GM12878 (cell line): Measurements from ENCODE around the gene THRB. TPM values are rescaled to one million over a fixed set of nuclear protein-coding genes. Genes with fewer than 3 reads are reported as not detected.

Experiments
- ATAC-seq: fragments of 200-7000 bp; cut with Tn5 transposase; 3 replicates; pipeline ENCODE4 v1.9.1; 2020; ENCODE audit warnings: mild to moderate bottlenecking, moderate library complexity
- BruUV-seq: library from RNA; stranded (reverse); fragments of 400-500 nt; replicated peaks from 2 replicates; lab custom pipeline; 2021; lab: Mats Ljungman, UMichigan
- CTCF ChIA-PET: fragments of 300-600 bp; sonication (Branson Sonifier 250); formaldehyde crosslinking; extraction: SDS; loops from one replicate; lab custom pipeline; 2021; ENCODE audit warnings: inconsistent platforms; lab: Yijun Ruan, JAX
- POLR2A ChIA-PET: fragments of 350-600 bp; formaldehyde crosslinking; extraction: SDS; loops from one replicate; lab custom pipeline; 2021; ENCODE audit warnings: inconsistent platforms; lab: Charles Lee
- RAD21 ChIA-PET: fragments of 300-600 bp; sonication (Branson Sonifier 250); formaldehyde crosslinking; loops from one replicate; lab custom pipeline; 2023; ENCODE audit warnings: antibody characterized with exemption; ENCODE audit not compliant: unreplicated experiment; lab: Charles Lee
- SMC1A ChIA-PET: fragments of 300-600 bp; sonication (Branson Sonifier 250); formaldehyde crosslinking; loops from one replicate; lab custom pipeline; 2023; ENCODE audit not compliant: unreplicated experiment, uncharacterized antibody; lab: Charles Lee
- DNase-seq: peaks from one replicate; pipeline ENCODE4 v3.0.0-alpha.2; 2011; ENCODE audit warnings: low read depth, low spot score
- FAIRE-seq: peaks from 3 replicates; lab custom pipeline; 2011; peaks lifted over from hg19 to GRCh38; lab: Jason Lieb, UNC
- H2AFZ ChIP-seq: 2 replicates; pipeline ENCODE4 v1.6.0; 2011; ENCODE audit warnings: low read depth, low read length, control low read depth; ENCODE audit not compliant: control insufficient read depth
- H3K27ac ChIP-seq: 2 replicates; pipeline ENCODE4 v1.5.1; 2011; ENCODE audit warnings: control low read depth; ENCODE audit not compliant: control insufficient read depth, insufficient read depth
- H3K27me3 ChIP-seq, 2 experiments: replicated peaks in 1 of 2; 2 replicates each; pipeline versions ENCODE4 v1.6.0 to v1.6.1; 2011; ENCODE audit warnings: low read length in 1 of 2; ENCODE audit not compliant: control insufficient read depth in 2 of 2, insufficient read depth in 2 of 2
- H3K36me3 ChIP-seq, 2 experiments: 2 replicates each; pipeline ENCODE4 v1.5.1; 2011; ENCODE audit warnings: low read length in 1 of 2; ENCODE audit not compliant: control insufficient read depth in 2 of 2, insufficient read depth in 2 of 2
- H3K4me1 ChIP-seq: 2 replicates; pipeline ENCODE4 v1.6.1; 2011; ENCODE audit warnings: mild to moderate bottlenecking, low read length, moderate library complexity, mixed read lengths; ENCODE audit not compliant: control insufficient read depth, insufficient read depth
- H3K4me2 ChIP-seq: 2 replicates; pipeline ENCODE4 v1.6.0; 2011; ENCODE audit warnings: control low read depth; ENCODE audit not compliant: control insufficient read depth, insufficient read depth
- H3K4me3 ChIP-seq: fragments of 200-600 bp; sonication (generic); 2 replicates; pipeline ENCODE4 v1.5.1; 2016
- H3K79me2 ChIP-seq: 2 replicates; pipeline ENCODE4 v1.6.0; 2011; ENCODE audit warnings: low read length; ENCODE audit not compliant: control insufficient read depth, insufficient read depth
- H3K9ac ChIP-seq: 2 replicates; pipeline ENCODE4 v1.8.0; 2011; ENCODE audit warnings: low read length, control low read depth, mixed read lengths; ENCODE audit not compliant: control insufficient read depth, insufficient read depth
- H3K9me3 ChIP-seq: replicated peaks from 3 replicates; pipeline ENCODE4 v1.5.1; 2011; ENCODE audit warnings: mild to moderate bottlenecking, low read length; ENCODE audit not compliant: control insufficient read depth, insufficient read depth
- H4K20me1 ChIP-seq: 2 replicates; pipeline ENCODE4 v1.6.0; 2011; ENCODE audit not compliant: control insufficient read depth, insufficient read depth
- CBFB ChIP-seq: IDR thresholded peaks from 2 replicates; pipeline ENCODE4 v1.6.1; 2016; ENCODE audit warnings: antibody characterized with exemption, low read depth
- CEBPB ChIP-seq, 2 experiments: fragments of 150-350 bp in 1 of 2; IDR thresholded peaks; 2 replicates each; pipeline ENCODE4 v1.6.1; 2012 to 2014; ENCODE audit warnings: low read depth in 2 of 2, low read length in 2 of 2, borderline replicate concordance in 1 of 2, inconsistent platforms in 1 of 2
- CHD1 ChIP-seq: IDR thresholded peaks from 2 replicates; pipeline ENCODE4 v1.6.1; 2012; ENCODE audit warnings: low read depth, low read length, improper control_type of control experiment
- IKZF1 ChIP-seq: fragments of 450-650 bp; conservative IDR thresholded peaks from 2 replicates; pipeline ENCODE4 v1.6.1; 2017; ENCODE audit warnings: antibody characterized with exemption, mild to moderate bottlenecking
- KLF5 ChIP-seq: fragments of 450-650 bp; IDR thresholded peaks from 2 replicates; pipeline ENCODE4 v1.6.1; 2014; ENCODE audit warnings: mild to moderate bottlenecking; ENCODE audit not compliant: partially characterized antibody
- MYB ChIP-seq: fragments of 150-350 bp; IDR thresholded peaks from 2 replicates; pipeline ENCODE4 v1.6.1; 2014; ENCODE audit warnings: mild to moderate bottlenecking, low read depth, low read length, borderline replicate concordance
- POLR2AphosphoS2 ChIP-seq: IDR thresholded peaks from 2 replicates; pipeline ENCODE4 v1.6.1; 2011; ENCODE audit warnings: low read depth, mild to moderate bottlenecking, low read length, improper control_type of control experiment, moderate library complexity
- RCOR1 ChIP-seq: conservative IDR thresholded peaks from 2 replicates; pipeline ENCODE4 v1.6.1; 2012; ENCODE audit warnings: low read depth, low read length, improper control_type of control experiment
- RFX5 ChIP-seq: IDR thresholded peaks from 2 replicates; pipeline ENCODE4 v1.6.1; 2011; ENCODE audit warnings: low read depth, low read length, improper control_type of control experiment
- SMAD5 ChIP-seq: IDR thresholded peaks from 2 replicates; pipeline ENCODE4 v1.6.1; 2016; ENCODE audit warnings: antibody characterized with exemption, low read depth
- TARDBP ChIP-seq: IDR thresholded peaks from 2 replicates; pipeline ENCODE4 v1.6.1; 2016; ENCODE audit warnings: borderline replicate concordance
- ZBTB33 ChIP-seq: fragments of 450-650 bp; IDR thresholded peaks from 2 replicates; pipeline ENCODE4 v1.6.1; 2017; ENCODE audit warnings: mild to moderate bottlenecking
- WGBS: methylation state at CpG from one replicate; pipeline ENCODE4 v1.1.6; 2016; ENCODE audit warnings: low lambda C conversion rate; ENCODE audit not compliant: insufficient replicate concordance, insufficient coverage; ENCODE audit errors: missing lambda C conversion rate; 5-methylcytosine and 5-hydroxymethylcytosine counted together
- in situ Hi-C: fragments of 300-500 bp; cut with MboI; formaldehyde crosslinking; loops from 9 replicates; pipeline ENCODE4 v1.14.3; 2018; ENCODE audit warnings: mixed read lengths
- intact Hi-C: fragments of 100-400 bp; cut with micrococcal nuclease; formaldehyde crosslinking; loops from one replicate; pipeline ENCODE4 v1.14.2; 2022; ENCODE audit not compliant: unreplicated experiment
- polyA plus RNA-seq, 11 experiments: library from polyadenylated mRNA; depleted of rRNA in 4 of 11; unstranded in 6 of 11; stranded (reverse) in 5 of 11; fragments of >200 nt; fragmentation: Nextera tagmentation in 4 of 11; fragmentation: Illumina TruSeq in 1 of 11; extraction: Ambion mirVana in 4 of 11; extraction: Trizol in 1 of 11; gene quantifications; 1 replicate in 1 of 11; 2 replicates in 10 of 11; pipeline versions ENCODE4 v1.2.1 to v1.2.3, GENCODE V29; 2011 to 2016; ENCODE audit warnings: inconsistent platforms in 2 of 11, missing spikeins in 2 of 11, low read depth in 1 of 11
- total RNA-seq, 4 experiments: library from RNA; depleted of rRNA in 3 of 4; stranded (reverse); fragments of >200 nt in 3 of 4; fragmentation: Illumina TruSeq in 1 of 4; extraction: Trizol in 1 of 4; gene quantifications; 2 replicates each; pipeline versions ENCODE4 v1.2.1 to v1.2.3, GENCODE V29; 2013 to 2021

Gene THRB
- total and polyA plus RNA-seq, 10 of the 15 experiments (the other 5 are each of a cell fraction or from before 2014, with no cell fraction given) = 0.05 TPM; not detected in 9

GRCh38 chr3:24270744-24271143, 223.9 kb downstream of the THRB start:
- H3K9me3 ChIP-seq = no peaks in the 10 kb centered on the region
- ChIA-PET RAD21 (no interaction called here), POLR2A (interaction anchor here (0.6 kb wide), 1 partner anchor 767 kb away, joined by 3 read pairs; no protein-coding TSS in a partner anchor), SMC1A (no interaction called here), CTCF (interaction anchor here (0.9 kb wide), 1 partner anchor 22 kb away, joined by 3 read pairs; no protein-coding TSS in a partner anchor)
- no peaks in the 10 kb centered on the region for H3K36me3 ChIP-seq
- FAIRE-seq (no peak), DNase-seq (no peak), ATAC-seq (no peak)
- H3K4me1 ChIP-seq = no peaks in the 10 kb centered on the region
- no peaks in the 10 kb centered on the region for H4K20me1 ChIP-seq
- no peak overlapping the region for H3K9ac ChIP-seq
- H3K27ac ChIP-seq = no peak overlapping the region
- no peak overlapping the region for H2AFZ ChIP-seq
- TF ChIP-seq TARDBP (no peak), CBFB (no peak), CHD1 (no peak), RFX5 (no peak), MYB (no peak), RCOR1 (no peak), SMAD5 (no peak), ZBTB33 (no peak), POLR2AphosphoS2 (no peak), CEBPB (IDR thresholded peaks at IDR 0.05; ENCODE audit: borderline replicate concordance in 1 of 2, low read depth in 2 of 2, low read length in 2 of 2) (no peak), IKZF1 (no peak), KLF5 (no peak)
- H3K4me3 ChIP-seq = no peak overlapping the region
- no TSS peak for BruUV-seq
- intact Hi-C loops = no loop called here
- H3K27me3 ChIP-seq = no peaks in the 10 kb centered on the region
- no peak overlapping the region for H3K4me2 ChIP-seq
- no peaks in the 10 kb centered on the region for H3K79me2 ChIP-seq
- in situ Hi-C loops = no loop called here
- 0% methylated on average over 1 of the region's 1 CpG for WGBS
